Kidney glomerular epithelial cell (primary cell): ENCODE results near the gene RNFT2.
"Not testable (repeated sequence)": the region's sequence is repeated elsewhere in the genome, so short reads cannot be mapped to it uniquely, and the experiment has no call there.

Source experiments
- DNase-seq: peaks from one replicate; lab custom pipeline; 2025; lab: John Stamatoyannopoulos, UW

RNFT2 gene

DNA sequence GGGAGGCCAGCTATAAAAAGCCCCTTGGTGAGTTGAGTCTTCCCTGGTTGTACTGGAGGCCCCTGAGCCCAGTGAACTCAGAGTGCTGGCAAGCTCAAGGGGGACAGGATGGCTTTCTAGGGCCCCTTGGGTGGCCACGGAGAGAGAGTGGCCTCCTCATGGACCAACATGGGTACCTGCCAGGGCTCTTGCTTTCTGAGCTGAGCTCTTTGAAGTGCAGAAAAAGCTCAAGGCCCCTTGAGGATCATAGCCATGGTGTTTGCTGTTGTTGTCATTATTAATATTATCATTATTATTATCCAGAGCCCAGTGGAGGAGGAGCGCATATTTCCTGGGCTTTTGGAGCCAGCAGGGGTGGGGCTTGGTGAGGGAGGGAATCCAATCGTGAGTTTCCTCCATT is 6.7 kb downstream of the RNFT2 start:
- no peak for DNase-seq

DNA sequence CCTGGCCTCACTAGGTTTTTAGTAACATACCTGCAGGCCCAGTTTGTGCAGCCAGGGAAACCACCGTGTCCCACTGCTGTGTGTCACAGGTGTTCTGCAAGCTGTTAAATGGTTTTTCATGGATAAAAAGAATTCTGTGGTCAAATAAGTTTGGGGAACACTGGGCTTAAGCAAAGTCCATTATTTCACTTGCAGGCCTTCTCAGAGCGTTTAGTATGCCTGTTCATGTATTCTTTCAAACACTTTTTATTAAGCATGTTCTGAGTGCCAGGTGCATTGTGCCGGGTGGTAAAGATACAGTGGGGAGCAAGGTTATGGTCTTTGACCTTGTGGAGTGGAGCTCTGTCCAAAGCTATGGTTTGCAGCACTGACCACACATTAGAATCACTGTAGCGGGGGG is 7.4 kb downstream of the RNFT2 start:
- no peak for DNase-seq

DNA sequence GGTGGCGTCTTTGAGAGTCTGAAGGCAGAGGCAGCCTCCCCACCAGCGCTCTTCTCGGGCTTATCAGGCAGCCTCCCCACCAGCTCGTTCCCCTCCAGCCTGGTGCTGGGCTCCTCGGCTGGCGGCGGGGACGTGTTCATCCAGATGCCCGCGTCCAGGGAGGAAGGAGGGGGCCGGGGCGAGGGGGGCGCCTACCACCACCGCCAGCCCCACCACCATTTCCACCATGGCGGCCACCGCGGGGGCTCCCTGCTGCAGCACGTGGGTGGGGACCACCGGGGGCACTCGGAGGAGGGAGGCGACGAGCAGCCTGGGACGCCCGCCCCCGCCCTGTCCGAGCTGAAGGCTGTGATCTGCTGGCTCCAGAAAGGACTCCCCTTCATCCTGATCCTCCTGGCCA is 11.8 kb downstream of the RNFT2 start:
- DNase-seq: no peak

DNA sequence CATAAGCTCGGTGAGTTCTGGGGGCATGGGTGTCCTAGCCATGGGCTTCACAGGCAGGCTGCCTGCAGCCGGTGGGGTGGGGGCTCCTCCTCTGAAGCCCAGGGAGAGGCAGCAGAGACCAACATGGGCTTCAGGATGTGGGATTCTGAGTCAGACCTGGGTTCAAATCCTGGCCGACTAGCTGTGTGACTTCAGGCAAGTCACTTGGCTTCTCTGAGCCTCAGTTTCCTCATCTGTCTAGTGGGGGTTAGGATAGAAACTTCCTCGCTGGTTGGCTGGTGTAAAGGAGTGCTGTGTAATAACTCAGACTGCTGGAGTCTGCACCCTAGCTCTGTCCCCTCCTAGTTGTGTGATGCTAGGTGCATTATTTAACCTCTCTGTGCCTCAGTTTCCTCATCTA is 12.2 kb downstream of the RNFT2 start:
- DNase-seq: no peak

DNA sequence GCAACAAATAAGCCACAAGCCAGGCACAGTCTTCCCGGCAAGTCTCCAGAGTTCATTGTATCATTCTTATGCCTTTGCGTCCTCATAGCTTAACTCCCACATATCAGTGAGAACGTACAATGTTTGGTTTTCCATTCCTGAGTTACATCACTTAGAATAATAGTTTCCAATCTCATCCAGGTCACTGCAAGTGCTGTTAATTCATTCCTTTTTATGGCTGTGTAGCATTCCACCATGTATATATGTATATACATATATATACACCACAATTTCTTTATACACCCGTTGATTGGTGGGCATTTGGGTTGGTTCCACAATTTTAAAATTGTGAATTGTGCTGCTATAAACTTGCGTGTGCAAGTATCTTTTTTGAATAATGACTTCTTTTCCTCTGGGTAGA is 16.0 kb downstream of the RNFT2 start:
- not testable (repeated sequence) for DNase-seq

DNA sequence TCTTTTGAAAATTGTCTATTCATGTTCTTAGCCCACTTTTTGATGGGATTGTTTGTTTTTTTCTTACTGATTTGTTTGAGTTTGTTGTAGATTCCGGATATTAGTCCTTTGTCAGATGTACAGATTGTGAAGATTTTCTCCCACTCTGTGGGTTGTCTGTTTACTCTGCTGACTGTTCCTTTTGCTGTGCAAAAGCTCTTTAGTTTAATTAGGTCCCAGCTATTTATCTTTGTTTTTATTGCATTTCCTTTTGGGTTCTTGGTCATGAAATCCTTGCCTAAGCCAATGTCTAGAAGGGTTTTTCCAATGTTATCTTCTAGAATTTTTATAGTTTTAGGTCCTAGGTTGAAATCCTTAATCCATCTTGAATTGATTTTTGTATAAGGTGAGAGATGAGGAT is 16.7 kb downstream of the RNFT2 start:
- not testable (repeated sequence) for DNase-seq

DNA sequence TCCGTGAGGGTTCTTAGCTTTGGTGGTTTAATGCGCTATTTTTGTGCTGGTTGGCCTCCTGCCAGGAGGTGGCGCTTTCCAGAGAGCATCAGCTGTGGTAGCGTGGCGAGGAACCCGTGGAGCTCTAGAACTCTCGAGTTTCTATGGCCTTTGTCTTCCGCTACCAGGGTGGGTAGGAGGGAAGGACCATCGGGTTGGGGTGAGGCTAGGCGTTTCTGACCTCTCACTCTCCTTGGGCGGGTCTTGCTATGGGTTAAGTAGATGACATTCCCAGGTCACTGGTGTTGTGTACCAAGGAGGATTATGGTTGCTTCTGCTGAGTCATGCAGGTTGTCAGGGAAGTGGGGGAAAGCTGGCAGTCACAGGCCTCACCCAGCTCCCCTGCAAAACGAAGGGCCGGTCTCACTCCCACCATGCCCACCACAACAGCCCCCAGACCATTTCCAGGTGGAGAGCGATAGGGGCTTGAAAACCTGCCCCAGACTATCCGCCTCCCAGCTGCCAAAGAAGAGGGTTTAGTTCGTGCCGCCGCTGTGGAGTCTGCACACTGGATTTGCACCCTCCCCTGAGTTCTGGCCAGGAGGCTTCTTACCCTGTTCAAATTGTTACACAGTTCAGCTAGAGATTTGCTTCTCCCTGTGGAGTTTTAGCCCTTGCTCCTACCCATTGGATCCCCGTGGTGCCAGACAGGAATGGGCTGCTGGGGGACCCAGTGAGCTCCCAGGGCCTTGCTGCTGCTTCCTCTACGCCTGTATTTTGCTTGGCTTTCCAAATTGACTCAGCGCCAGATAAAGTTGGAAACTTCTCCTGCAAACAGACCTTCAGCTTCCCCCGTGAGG is 21.9 kb downstream of the RNFT2 start:
- no peak for DNase-seq

DNA sequence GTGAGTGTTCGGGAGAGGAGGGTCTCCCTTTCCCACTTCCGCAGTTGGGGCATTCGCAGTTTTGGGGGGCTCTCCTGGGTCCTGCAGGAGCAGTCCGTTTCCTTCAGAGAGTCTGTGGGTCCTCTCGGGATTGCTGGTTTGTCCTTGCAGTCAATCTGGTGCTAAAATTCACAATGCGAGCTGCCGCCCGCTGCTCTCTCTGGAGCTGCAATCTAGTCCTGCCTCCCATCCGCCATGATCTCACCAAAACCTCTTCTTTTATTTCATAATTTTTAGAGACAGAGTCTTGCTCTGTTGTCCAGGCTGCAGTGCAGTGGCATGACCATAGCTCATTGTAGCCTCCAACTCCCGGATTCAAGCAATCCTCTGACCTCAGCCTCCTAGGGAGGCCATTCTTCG is 22.5 kb downstream of the RNFT2 start:
- no peak for DNase-seq

DNA sequence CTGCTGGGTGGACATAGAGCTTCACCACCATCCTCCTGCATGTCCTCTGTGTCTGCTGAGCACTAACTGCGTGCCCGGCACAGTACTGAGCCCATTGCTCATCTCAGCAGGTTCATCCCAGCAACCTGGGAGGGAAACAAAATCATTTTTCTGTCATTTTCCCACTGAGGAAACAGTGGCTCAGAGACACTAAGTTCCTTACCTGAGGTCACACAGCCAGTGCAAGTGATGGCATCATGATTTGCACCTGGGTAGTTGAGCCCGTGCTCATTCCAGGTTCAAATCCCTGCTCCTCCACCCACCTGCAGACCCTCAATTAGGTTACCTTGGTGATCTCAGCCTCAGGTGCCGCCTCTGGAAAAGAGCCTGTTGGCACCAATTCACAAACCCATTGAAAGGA is 23.4 kb downstream of the RNFT2 start:
- DNase-seq: no peak

DNA sequence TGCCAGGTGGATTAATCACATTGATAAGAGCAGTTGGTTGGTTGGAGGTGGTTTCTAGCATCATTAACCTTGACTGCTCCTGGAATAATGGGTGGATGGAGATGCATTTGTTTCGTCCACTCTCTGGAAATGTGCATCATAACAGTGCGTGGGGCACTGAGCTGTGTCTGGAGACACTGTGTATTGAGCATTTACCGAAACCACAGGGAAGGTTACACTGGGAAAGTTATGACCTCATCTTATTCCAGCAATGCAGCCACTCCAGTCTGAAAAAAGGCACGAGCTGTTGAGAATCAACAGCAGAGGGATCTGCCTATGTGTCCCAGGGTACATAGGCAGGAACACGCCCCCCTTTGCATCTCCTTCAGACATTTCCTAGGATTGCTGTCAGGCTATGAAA is 27.2 kb downstream of the RNFT2 start:
- peak; percentile 89 for DNase-seq

DNA sequence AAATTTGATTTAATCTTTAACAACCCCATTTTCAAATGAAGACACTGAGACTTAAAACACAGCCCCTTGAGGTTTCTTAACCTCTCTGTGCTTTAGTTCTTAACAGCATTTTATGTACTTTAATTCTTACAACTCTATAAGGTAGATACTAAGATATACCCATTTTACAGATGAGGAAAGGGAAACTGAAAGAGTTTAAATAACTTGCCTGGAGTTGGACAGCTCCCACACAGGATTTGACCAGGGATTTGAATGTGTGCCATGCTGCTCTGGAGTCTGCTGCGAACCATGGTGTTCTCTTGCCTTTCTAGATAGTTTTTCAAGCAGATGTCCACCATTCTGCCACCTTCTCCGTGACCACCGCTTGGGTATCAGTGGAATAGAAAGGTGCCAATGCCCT is 28.2 kb downstream of the RNFT2 start:
- no peak for DNase-seq

DNA sequence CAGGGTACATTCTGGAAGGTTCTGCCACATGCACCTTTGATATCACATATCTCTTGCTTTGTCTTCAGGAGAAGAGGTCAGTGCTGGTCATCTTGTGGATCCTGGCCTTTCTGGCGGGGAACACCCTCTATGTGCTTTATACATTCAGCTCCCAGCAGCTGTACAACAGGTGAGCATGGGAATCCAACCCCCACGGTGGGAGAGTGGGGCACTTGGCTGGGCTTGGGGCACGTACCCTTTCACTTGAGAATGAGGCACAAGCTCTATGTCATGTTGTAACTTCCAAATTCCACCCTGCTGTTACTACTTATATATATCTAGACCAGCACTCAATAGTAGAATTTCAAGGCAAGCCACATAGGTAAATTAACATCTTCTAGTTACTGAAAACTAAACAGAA is 28.6 kb downstream of the RNFT2 start:
- DNase-seq: no peak

DNA sequence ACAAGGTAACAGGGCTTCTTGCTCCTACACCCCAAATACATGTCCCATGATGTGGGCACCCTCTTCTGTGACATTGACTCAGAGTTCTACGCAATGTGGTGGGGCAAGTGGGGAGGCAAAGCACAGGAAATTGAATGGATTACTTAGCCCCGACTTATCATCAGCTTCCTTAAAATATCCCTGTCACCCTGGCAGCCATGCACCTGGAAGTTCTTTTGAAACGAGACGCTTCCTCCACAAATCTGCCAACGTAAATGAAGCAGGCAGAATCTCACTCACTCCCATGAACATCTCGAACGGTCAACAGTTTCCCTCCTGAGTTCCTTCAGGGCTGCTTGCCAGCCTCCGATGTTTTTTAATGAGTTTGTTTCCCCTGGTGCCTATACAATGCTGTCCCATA is 33.5 kb downstream of the RNFT2 start:
- no peak for DNase-seq

DNA sequence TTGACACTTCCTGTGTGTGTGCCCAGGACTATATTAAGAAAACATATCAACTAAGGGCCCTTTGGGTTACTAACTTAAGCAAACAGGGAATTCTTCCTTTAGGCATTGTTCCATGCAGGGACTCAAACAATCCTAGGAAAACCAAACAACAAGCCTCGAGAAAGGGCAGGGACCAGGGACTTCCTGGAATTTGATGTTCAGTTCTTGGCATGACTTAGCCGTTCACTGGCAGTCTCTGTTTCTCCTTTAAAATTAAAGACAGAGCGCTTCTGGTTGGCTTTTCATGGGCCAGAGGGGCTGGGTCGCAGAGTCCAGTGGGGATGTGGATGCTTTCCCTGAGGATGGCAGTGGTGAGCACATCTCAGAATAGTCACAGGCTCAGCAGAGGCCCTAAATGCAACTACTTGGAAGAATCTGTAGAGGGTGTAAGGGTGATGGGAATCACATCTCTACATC is 35.2 kb downstream of the RNFT2 start:
- no peak for DNase-seq

DNA sequence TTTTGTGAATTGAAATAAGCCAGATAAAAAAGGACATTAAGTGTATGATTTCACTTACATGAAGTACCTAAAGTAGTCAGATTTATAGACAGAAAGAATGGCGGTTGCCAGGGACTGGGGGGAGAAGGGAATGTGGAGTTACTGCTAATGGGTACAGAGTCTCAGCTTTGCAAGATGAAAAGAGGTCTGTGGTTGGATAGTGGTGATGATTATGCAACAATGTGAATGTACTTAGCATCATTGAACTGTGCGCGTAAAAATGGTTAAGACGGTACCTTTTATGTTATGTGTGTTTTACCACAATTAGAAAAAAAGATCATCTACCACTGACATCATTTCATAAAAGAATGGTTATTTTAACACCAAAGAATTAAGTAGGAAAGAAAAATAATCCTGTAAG is 35.9 kb downstream of the RNFT2 start:
- no peak for DNase-seq

DNA sequence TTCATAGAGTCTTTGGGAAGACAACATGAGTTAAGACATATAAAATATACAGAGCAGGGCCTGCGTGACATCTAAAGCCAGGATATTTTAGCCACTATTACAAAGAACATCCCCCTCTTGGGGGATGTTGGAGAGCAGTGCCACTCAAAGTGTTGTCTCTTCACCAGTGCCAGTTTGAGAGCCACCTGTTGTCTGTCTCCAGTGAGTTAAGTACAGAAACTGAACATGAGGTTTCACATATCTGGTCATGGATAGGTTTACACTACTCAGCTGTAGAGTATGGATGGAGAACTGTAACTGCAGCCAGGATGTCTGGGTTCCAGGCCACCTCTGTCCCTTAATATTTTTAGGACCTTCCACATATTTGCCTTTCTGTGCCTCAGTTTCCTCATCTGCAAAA is 39.1 kb downstream of the RNFT2 start:
- no peak for DNase-seq

DNA sequence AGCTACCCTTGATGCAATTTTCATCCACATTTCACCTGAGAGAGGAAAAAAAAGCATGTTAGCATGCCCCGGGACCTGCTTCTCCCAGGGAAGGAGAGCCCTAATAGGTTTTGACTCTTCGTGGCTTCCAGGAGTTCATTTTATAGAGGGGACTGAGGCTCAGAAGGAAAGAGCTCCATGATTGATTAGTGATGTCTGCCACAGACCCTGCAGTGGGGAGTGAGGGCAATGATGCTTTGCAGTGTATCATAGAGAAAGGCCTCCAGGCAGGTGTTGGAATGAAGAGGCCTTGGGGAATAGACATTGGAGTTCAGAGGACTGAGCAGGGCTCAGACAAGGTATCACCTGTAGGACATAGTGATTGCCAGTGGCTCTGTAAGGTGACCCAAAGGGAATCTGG is 41.5 kb downstream of the RNFT2 start:
- DNase-seq: no peak

DNA sequence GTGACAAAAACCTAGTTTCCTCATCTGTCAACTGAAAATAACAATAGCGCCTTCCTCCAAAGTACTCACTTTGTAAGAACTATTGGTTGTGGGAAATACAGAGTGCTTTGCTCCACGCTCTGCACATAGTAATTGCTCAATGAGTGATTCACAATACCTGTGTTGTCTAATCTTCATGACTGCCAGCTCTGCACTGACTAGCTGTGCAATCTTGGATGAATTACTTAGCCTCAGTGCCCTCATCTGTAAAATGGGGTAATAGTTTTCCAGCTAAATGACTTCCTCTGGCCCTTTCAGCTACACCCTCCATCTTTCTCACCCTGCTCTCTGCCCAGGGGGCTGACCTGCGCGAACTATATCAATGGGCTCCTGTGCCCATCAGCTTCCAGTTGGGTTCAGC is 42.8 kb downstream of the RNFT2 start:
- DNase-seq: no peak

DNA sequence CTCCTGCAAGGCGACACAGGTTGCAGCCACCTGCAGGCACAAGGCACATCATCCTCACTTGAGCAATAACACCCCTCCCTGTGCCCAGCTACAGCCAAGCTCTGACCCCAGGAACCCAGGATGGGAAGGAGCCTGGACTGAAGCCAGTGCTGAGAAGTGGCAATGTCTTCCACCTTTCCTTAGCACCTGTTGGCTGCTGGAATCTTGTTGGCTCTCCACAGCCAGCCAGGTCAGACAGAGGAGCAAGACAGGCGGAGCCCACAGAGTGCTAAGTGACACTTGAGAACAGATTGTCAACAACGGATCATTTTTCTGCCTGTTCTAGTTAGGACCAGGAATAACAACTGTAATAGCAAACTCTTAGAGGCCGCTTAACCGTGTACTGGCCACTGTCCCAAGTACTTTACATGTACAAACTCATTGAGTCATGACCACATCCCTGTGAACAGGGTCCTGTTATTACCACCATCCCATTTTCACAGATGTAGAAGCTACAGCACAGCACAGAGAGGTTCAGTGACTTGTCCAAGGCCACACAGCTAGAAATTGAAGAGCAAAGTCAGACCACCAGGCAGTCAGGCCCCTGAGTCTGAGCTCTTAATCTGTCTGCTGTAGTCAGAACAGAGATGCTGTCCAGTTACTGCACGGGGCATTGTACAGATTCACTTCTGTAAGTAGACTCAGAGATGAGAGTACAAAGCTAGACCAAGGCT is 45.6 kb downstream of the RNFT2 start:
- no peak for DNase-seq

DNA sequence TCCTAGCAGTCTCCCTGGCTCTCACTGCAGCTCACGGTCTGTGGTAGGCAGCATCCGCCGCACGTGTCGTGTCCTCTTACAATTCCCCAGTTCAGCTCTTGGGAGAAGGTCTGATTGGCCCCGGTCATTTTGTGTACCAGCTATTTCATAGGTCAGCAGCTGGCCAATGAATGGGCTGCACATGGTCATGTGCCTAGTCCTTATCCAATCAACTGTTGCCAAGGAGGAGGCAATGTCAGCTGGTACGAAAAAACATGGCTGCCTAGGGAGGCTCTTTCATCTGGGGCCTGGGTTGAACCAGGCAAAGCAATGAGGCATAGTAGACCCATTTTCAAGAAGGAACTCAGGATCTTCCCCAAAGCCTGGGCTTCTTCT is 46.1 kb downstream of the RNFT2 start:
- DNase-seq: no peak

DNA sequence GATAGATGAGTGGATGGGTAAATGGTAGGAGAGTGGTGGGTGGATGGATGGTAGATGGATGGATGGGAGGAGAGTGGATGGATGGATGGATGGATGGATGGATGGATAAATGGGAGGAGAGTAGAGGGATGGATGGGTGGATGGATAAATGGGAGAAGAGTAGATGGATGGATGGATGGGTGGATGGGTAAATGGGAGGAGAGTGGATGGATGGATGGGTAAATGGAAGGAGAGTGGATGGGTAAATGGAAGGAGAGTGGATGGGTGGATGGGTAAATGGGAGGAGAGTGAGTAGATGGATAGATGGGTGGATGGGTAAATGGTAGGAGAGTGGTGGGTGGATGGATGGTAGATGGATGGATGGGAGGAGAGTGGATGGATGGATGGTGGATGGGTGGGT is 51.4 kb downstream of the RNFT2 start:
- not testable (repeated sequence) for DNase-seq

DNA sequence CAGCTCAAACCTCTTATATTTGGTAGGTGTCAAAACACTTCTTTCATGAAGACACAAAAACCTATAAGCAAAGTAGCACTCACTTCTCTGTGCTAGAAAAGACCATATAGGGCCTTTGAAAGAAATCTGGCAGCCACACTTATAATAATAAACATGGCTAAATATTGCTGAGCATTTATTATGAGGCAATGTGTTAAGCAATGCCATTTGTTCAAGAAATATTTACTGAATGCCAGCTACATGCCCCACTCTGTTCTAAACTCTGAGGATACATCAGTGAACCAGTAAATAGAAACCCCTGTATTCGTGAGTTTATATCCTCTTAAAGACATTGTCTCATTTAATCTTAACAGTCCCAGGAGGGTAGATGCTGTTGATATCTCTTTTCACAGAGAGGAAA is 52.0 kb downstream of the RNFT2 start:
- DNase-seq: no peak

DNA sequence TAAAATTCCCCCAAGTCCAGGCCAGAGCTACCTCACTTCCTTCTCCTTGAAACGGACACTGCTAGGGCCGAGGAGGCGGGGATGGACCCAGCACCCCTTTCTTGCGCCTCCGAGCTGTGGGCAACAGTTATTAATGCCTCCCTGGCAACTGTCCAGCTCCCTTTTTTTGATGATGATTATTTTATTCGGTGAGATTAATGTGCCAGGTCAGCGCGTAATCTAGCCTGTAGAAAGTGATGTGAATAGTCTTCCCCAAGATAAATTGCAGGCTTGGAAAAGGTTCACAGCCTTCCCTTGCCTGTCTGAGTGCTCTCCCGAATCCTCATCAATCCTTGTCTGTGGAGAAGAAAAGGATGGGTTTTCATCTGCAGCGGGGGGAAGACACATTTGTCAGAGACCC is 54.3 kb downstream of the RNFT2 start:
- DNase-seq: no peak

DNA sequence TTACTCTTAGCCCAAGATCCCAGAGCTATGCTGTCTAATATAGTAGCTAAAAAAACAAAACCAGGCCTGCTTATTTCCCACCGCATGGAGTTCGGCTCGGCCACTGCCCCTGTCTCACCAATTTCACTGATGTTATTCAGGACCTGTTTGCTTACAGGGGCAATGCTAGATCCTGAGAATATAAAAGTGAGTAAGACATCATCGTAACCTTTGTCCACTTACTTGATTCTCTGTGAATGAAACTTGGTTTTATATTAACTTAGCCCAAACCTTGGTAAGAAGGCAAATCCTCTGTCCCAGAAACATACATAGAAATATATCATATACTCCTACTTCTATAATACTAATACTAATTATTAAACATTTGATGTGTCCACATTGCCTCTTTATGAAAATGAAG is 56.6 kb downstream of the RNFT2 start:
- DNase-seq: no peak
